Stomach (tissue), 4 donors: ENCODE measurements around the gene GFRA3.

Experiments
- CTCF ChIP-seq, 7 experiments: fragments of 450-650 bp in 4 of 7; fragments of 200-600 bp in 3 of 7; sonication (generic) in 3 of 7; IDR thresholded peaks; one replicate each; pipeline ENCODE4 v1.5.1; 2016 to 2019; ENCODE audit warnings: antibody characterized with exemption in 7 of 7, control low read depth in 2 of 7, mild to moderate bottlenecking in 1 of 7
- EP300 ChIP-seq: sonication (generic); formaldehyde crosslinking; IDR thresholded peaks from one replicate; pipeline ENCODE4 v1.6.1; 2017; ENCODE audit warnings: antibody characterized with exemption
- POLR2A ChIP-seq, 4 donors: fragments of 450-650 bp; IDR thresholded peaks; one replicate each; pipeline ENCODE4 v1.6.1; 2016; ENCODE audit warnings: antibody characterized with exemption in 4 of 4, control low read depth in 2 of 4, mild to moderate bottlenecking in 1 of 4, moderate library complexity in 1 of 4
- POLR2AphosphoS5 ChIP-seq, 3 donors: sonication (generic); formaldehyde crosslinking; IDR thresholded peaks; one replicate each; pipeline ENCODE4 v1.6.1; 2016; ENCODE audit warnings: antibody characterized with exemption in 3 of 3

- TF ChIP-seq CTCF (IDR thresholded peaks at IDR 0.05) (no peak), EP300 (no peak), POLR2A (IDR thresholded peaks at IDR 0.05) (no peak), POLR2AphosphoS5 (IDR thresholded peaks at IDR 0.05) (no peak)
Measured at GRCh38 chr5:138275895-138276294, 1.5 kb upstream of the GFRA3 start.
